ENCODE results near the gene ATXN1.

GRCh38 chr6:16729744-16730143 is 31.5 kb downstream of the ATXN1 start:
- TF ChIP-seq, protein P1, sequence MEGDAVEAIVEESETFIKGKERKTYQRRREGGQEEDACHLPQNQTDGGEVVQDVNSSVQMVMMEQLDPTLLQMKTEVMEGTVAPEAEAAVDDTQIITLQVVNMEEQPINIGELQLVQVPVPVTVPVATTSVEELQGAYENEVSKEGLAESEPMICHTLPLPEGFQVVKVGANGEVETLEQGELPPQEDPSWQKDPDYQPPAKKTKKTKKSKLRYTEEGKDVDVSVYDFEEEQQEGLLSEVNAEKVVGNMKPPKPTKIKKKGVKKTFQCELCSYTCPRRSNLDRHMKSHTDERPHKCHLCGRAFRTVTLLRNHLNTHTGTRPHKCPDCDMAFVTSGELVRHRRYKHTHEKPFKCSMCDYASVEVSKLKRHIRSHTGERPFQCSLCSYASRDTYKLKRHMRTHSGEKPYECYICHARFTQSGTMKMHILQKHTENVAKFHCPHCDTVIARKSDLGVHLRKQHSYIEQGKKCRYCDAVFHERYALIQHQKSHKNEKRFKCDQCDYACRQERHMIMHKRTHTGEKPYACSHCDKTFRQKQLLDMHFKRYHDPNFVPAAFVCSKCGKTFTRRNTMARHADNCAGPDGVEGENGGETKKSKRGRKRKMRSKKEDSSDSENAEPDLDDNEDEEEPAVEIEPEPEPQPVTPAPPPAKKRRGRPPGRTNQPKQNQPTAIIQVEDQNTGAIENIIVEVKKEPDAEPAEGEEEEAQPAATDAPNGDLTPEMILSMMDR (IDR thresholded peaks at IDR 0.05), result no peak
- TF ChIP-seq EP300 (IDR thresholded peaks at IDR 0.05), result no peak
- no peak for TF ChIP-seq POLR2AphosphoS5 (IDR thresholded peaks at IDR 0.05)
- TF ChIP-seq POLR2A (IDR thresholded peaks at IDR 0.05), result no peak

Data from gastroesophageal sphincter (tissue), 3 donors.